ENCODE measurements around the gene TPCN2.

Gene TPCN2

DNA sequence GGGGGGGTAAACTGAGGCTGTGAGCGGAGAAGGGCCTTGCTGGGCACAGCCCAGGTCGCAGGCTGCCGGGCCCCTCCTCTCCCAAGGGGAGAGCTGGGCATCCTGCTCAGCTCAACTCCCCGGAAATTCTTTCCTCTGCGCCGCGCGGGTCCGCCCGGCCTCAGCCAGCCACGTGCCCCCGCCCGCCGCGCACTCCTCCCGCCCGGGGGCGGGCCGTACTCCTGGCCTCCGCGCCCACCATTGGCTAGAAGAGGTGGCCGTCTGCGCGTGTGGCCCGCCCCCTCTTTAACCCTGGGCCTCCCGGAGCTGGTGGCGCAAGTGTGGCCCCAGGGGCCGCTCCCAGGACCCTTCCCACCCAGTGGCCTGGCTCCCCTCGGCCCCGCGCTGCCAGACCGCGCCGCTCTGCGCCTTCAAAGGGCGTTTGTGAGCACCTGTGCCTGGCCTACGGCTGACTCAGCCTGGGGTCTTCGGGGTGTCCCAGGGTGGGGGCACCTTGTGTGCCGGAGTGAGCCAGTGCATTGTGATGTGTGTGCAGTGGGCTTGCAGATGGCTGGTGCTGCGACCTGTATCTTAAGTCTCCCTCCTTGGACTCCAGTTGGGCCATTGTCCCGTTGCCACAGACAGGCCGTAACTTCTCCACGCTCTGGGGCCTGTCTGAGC lies 37.6 kb upstream of the TPCN2 start:
- DNase-seq: no peak

DNA sequence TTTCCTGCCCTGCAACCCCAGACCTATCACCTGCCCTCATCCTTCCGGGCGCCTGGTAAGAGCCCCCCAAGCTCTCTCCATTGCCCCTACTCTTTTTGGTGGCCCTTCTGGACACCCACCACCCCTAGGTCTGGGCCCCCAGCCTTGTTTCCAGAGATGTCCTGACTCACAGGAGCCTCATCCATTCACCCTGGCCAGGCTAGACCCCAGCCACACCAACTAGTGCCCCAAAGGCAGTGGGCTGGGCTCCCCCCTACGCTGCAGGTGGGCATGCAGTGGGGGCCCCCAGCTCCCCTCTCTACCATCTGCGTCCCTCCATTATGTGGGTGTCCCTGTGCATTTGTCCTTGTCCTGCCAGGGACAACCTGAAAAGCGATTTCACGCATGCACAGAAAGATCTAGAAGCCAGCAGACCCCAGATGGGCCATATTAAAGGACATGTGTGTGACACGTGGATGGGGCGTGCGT lies 37.1 kb upstream of the TPCN2 start:
- DNase-seq: no peak

DNA sequence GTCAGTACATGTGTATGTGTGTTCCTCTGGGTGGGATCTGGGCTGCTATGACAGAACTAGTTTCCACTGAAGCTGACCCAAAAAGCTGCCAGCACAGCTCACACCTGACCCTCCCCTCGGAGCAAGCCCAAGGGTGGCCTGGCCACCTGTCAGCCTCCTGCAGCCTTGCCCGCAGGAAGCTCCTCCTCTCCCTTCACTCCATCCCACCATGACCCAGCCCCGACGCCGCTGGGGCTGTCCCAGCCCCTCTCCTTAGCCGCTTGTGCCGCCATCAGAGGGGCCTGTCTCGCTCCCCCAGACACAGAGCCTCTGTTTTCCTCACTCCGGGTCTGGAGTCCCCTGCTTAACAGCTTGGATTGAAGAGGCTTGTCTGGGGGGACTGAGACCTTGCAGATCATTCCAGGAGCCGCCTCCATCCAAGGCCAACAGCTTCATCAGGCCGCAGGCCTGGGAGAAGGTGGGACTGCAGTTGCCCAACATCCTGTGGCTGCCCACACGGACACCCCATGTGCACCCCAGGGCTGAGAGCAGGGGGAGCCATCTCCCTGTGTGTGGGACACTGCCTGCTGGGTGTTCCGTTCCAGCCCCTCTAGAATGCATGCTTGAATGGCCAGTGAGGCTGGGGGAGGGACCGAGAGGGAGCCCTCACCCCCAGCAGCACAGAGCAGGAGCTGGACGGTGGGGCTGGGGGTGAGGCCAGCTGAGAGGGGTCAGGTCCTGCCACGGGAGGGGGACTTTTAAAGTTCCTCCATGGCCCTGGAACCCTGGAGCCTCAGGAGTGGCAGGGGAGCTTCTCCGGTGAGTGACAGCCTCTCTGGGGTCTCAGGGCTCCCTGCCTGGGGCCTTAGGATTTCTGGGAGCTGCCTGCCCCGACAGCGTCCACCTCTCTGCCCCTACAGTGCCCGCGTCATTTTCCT lies 36.4 kb upstream of the TPCN2 start:
- DNase-seq: no peak

DNA sequence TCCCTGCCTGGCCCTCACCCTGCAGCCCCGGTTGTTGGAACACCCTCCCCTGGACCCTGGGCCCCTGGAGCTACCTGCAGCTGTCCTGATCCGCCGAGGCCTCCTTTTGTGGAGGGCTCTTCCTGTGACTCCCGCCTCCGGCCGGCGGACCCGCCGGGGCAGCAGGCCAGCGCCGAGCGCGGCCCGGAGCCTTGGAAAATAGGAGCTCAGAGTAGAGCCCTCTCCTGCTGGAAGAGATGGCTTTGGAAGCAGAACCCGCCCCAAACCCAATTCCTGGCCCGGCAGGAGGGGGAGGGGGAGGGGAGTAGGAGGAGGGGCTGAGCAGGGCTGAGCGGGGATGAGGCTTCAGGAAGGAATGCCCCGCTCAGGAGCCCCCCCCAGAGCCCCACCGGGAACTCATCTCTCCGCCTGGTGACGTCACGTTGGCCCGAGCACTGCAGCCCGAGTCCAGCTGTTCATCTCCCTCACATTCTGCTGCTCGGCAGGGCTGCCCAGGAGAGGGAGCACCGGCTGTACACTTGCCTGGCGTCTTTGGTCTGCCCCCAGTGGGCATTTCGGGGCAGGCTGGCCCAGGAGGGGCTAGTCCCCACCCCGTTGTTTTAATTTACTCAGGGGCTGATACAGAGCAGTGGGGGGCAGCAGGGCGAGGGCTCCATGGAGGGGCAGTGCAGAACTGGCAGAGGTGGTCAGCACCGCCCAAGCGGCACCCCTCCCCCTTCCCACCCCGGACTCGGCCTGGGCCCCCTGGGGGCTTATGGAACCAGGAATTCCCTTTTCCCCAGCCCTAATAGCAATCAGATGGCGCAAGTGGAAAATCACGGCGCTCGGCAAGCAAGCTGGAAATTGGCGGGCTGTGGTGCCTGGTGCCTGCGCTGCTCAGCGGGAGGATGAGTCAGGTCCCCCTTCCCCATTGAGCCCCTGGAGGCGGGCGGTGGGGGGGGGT lies 35.5 kb upstream of the TPCN2 start, which contains the start of gene MRGPRF:
TSS of gene MRGPRF (minus strand) at position 238 of the 943 bp plus-strand sequence. CDS start 3,345 bp downstream, outside the sequence.
- no peak for DNase-seq

DNA sequence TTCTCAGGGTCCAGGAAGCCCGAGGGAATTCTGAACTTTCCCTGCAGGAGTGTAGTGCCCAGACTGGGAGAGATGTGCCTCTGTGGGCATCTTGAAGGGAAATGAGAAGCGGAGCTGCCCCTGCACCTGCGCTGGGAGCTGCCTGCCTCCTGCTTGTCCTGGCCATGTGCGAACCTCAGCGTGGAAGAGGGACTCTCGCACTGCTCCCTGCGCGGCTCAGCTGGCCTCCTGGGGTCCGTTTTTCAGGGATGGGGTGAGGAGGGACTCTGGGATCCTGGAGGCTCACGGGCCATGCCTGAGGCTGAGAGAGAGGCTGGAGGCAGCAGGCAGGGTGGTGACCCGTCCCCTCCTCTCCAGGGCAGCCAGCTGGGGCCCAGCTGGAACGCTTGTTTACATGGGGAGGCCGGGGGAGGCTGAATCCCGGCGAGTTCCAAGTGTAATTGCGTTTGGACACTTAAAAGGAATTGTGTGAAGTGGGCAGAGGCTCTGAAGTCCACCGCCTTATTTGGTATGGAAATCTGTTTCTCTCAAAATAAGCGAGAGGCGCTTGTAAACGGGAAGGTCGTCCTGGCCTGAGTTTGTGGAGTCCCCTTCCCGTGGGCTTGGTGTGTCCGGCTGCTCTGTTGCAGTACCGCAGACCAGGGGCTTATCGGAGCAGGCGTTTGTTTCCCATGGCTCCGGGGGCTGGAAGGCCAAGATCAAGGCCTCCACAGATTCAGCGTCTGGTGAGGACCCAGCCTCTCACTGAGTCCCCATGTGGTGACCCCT lies 34.5 kb upstream of the TPCN2 start:
- no peak for DNase-seq

DNA sequence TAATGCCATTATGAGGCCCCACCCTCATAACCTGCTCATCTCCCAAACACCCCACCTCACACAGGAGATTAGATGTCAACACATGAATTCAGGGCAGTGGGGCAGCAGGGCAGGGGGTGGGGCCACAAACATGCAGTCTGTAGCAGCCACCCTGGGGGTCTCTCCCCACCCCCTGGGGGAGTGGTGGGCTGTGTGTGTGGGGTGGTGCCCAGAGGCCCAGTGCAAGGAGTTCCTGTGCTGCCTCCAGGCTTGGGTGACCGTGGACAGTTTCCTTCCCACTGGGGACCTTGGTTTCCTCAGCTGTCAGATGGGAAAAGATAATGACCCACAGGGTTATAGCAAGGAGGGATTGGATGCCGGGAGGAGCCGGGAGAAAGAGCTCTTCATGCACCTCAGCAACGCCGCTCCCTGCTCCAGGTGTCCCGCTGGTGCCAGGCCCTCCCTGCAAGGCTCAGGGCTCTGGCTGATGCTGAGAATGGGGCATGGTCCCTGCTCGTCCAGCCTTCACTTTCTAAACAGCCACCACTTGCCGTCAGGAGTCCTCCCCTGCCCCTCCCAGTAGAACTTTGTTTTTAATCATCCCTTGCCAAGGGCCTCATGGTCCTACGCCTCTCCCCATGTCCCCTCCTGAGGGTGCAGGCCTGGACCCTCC lies 33.7 kb upstream of the TPCN2 start:
- DNase-seq: no peak

DNA sequence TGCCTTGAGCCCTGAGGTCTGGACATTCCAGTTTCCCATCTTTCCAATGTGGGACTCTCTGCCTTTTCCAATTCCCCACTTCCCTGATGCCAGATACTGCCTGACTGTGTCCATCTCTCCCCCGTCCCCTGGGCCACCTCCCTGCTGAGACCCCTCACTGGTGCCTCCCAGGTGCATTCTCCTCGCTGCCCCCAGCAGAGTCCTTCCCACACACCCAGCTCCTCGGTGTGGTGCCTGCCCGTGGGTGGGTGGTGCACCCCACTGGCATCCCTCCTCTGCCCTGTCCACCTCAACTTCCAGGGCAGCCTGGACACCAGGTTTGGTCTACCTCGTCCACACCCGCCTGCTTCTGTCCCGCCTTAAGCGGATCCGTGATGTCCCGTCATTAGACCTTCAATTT lies 30.8 kb upstream of the TPCN2 start:
- DNase-seq: no peak

DNA sequence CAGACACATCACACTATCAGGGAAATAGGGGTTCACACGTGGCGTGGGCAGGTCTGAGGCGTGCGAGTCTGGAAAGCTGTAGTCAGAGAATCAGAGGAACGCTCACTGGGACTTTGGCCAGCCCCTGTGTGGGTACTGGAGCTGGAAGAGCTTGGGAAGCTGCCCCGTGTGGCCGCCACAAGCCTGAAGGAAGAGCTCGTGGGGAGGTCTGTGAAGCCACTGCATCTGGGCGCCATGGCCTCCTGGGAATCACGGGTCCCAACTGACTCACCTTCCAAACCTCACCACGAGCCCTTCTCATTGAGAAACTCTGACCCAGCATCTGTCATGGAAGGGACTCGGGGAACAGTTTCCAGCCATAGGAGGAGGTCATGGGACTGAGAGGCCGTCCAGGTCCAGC lies 29.8 kb upstream of the TPCN2 start:
- DNase-seq: no peak

DNA sequence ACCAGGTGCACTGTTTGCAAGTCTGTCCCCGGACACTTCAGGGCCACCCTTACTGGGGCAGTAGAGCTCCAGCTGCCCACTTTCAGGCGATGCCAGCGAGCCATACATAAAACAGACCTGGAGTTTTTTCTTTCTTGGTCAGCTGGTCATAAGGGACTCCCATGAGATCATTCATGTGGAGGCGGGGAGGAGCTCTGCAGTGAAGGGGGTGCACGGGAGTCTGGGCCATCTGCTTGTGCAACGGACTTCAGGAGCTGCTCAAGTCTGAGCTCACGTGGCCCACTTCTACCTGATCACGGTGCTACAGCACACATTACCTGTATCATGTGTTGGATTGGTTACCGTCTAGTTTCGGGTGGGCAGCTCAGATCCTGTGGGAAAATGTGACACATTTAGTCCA lies 26.5 kb upstream of the TPCN2 start:
- no peak for DNase-seq

DNA sequence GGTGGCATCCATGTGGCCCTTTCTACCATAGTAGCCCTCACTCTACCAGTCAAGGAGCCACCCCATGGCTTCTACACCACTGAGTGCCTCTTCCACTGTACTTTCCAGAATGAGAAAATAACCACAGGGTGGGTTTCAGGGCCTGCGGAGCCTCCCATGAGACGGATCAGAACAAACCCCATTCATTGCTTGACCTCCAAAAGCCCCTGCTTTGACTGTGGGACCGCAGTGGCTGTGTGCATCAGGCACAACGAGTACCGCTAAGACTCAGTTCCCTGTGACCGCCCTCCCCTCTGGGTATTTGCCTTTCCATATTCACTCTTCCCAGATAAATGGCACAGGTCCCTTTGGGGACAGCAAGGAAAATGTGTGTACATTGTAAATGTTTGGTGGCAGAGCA lies 24.2 kb upstream of the TPCN2 start:
- no peak for DNase-seq

DNA sequence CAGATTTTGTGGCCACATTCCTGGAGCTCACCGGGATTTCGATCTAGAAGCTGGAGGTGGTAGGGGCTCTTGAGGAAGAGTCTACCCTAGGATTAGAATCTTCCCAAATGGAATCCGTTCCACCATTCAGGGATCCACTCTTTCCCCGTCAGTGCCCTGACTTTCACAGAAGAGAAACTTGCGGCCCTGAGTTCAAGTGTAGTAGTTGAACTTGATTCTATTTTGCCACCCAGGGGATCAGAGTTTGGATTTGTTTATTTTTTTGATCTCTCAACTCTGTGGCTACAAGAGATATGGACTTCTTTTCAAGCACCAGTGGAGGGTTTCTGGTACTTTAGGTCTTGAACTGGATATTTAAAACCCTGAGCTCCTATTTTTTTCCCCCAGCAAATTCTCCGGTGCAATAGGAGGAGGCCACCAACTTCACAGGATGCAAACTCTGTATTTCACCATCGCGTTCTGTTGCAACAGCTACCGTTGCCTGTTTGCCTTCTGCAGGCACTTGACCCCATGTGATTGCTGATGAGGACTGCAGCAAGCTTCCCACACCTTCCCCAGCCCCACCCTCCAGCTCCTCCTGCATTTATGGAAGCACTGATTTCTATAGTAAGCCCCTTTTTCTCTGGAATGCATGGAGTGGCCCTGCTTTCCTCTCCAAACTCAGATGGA lies 20.9 kb upstream of the TPCN2 start:
- DNase-seq: no peak

DNA sequence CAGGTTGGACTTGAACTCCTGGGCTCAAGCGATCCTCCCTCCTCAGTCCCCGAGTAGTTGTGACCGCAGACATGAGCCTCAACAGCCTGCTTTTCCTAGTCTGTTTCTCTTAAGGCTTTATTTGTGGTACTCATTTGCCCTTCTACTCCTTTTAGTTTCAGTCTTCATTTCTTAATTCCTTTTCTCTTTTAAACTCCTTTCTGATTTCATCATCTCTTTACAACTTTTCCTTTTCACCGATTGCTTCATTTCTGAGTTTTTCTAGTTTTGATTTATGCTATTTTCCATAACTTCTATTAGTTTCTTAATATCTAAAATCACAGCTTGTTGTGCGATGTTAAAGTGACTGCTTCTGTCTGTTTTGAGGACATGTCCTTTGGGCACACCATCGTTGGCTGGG lies 18.4 kb upstream of the TPCN2 start:
- DNase-seq: no peak

DNA sequence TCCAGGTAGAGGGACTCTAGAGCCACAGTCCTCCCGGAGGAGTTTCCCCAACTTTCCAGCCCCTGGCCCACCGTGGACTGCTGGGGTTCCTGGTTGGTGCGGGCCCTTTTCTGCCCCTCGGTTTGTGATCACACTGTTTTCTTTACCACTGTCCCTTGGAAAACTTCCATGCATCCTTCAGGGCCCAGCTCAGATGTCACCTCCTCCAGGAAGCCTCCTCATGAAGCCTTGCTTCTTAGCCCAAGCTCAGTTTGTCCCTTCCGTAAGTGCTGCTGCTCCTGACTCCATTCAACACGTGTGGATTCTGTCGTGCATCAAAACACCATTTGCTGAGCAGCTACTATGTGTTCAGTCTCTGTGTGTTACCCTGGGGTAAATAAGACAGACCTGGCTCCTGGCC lies 15.9 kb upstream of the TPCN2 start:
- no peak for DNase-seq

DNA sequence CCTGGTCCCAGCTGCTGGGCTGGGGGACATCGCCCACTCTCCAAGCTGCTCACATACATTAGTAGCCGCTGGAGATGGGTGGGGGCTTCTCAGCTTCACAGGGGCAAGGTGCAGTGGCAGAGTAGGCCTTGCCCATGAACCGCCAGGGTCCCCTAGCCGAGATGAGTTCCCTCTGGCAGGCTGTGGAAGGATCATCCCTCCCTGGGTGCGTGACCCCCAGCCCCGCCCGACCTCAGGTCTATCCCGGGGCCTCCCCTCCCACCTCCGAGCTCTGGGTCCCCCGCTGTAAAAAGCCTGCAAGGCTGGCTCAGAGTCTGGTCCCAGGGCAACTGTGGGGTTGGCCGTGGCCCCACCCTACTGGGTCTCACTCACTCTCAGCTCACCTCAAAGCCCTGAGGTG lies 15.3 kb upstream of the TPCN2 start:
- DNase-seq: no peak

DNA sequence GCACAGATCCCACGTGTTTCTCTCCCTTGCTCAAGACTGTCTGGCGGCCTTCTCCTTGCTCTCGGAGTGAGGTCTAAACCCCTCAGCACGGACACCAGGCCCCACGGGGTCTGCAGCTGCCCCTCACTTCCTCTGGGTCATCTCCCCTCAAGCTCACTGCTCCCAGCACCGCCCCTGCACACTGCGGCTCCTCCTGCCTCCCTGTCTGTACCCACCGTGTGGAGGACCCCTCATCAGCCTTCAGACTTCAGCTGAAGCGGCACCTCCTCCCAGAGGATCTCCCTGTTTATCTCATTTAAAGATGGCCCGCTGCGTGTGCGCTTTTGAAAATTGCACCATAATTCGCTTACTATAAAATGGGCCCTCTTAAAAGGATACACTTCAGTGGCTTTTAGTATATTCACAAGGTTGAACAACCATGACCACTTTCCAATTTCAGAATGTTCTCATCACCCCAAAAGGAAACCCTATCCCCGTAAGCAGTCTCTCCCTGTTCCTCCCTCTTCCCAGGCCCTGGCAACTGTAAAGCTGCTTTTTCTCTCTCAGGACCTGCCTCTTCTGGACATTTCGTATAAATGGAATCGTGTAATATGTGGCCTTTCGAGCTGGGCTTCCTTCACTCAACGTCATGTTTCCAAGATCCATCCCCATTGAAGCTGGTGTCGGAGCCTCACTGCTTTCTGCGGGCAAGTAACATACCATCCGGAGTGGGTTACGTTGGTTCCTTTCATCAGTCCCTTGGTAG lies 14.4 kb upstream of the TPCN2 start:
- DNase-seq: no peak

DNA sequence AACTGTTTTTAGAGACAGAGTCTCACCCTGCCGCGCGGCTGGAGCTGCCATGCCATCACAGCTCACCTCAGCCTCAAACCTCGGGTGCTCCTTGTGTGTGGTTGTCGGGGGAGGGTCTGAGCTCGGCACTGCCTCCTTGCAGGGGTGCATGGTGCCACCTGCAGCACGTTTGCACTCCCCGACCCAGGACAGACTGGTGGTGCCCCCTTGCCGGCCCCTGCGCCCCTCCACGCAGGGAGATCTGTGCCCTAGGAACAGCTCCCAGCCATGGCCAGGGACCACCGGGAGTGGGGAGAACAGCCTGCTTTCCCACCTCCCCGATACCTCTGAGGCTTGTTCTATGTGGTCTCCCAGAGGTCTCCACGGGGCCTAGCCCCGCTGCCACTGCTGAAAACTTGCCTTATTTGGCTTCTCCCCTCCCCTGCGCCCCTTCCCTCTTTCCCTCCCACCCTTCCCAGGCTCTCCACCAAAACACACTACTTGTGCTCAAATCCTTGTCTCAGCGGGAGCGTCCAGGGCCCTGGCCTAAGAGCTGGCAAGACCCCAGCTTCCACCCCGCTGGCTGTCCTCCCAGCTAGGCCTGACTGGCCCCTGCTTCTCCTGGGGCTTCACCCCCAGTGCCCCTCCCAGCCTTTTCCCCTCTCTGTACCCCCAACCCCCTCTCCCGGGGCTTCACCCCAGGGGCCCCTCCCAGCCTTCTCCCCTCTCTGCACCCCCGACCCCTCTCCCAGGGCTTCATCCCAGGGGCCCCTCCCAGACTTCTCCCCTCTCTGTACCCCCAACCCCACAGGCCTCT lies 13.4 kb upstream of the TPCN2 start:
- DNase-seq: no peak

DNA sequence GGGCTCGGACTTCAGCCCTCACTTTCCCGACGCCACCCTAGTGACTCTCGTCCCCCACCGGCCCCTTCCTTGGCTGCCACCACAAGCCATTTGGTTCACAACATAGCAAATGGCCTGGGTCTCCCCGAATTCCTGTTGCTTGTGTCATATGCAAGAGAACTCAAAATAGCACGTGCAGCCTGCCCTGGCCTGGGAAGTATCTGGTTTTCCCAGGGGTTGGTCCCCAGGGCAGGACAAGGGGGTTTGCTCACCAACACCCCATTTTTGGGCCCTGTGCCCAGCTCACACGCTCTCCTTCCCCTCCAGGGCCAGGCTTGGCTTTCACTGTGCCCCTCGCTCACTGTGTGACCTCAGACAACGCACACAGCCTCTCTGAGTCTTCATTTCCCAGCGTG lies 12.8 kb upstream of the TPCN2 start:
- DNase-seq: no peak

DNA sequence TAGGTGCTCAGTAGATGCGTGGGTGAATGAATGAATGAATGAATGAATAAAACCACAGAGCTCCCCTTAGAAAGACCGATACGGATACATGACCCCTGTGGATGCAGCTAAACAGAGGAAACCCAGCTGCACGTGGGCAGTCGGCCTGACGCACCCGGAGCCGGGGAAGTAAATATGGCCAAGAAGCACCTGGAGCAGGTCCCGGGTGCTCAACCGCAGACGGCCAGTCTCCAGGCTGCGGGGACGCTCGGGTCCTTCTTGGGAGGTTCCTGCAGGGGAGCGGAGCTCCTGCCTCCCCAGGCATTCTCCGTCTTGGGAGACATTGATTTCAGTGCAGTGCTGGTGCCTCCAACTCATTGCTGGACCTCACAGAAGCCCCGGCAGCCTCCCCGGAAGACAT lies 11.7 kb upstream of the TPCN2 start:
- no peak for DNase-seq

DNA sequence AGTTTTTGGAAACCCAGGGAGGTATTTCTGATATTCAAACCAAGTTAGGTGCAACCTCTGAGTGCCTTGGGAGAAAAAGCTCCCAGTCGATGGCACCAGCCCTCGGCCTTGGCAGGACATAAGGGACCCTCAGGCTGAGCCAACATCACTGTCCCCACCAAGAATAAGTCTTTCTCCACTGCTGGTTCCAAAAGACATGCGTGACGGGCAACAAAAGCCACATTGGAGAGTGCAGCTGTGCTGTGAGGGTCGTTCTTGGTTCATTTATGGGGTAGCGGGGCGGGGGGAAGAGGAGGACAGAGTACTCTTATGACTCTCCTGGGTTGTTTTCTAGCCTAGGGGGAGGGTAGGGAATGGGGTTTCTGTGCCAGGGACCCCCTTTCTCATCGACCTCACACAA lies 11.2 kb upstream of the TPCN2 start:
- no peak for DNase-seq

DNA sequence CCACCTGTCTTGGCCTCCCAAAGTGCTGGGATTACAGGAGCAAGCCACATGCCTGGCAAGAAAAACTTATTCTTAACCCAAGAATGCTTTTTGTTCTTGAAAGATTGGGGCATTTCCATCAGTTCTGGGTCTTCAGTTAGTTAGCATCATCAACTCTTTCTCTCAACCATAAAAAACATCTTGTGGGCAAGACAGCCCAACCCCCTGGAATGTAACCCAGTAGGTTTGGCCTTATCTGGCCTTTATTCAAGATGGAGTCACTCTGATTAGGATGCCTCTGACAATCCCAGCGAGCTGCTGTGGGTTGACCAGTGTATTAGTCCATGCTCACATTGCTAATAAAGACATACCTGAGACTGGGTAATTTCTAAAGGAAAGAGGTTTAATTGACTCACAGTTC lies 9.2 kb upstream of the TPCN2 start:
- DNase-seq: no peak
